Sigmoid colon (tissue), 4 donors: ENCODE data around the gene PREB.

ENCODE experiments used
- CTCF ChIP-seq, 4 experiments: fragments of 450-650 bp in 3 of 4; fragments of 200-600 bp in 1 of 4; IDR thresholded peaks; one replicate each; pipeline ENCODE4 v1.5.1; 2016 to 2019; ENCODE audit warnings: antibody characterized with exemption in 4 of 4, mild to moderate bottlenecking in 3 of 4, moderate library complexity in 2 of 4
- EP300 ChIP-seq, 4 donors: sonication (generic); formaldehyde crosslinking; IDR thresholded peaks; one replicate each; pipeline ENCODE4 v1.6.1; 2017; ENCODE audit warnings: antibody characterized with exemption in 4 of 4
- POLR2A ChIP-seq, 2 donors: fragments of 450-650 bp; IDR thresholded peaks; one replicate each; pipeline ENCODE4 v1.6.1; 2016; ENCODE audit warnings: antibody characterized with exemption in 2 of 2, mild to moderate bottlenecking in 2 of 2, moderate library complexity in 2 of 2
- POLR2AphosphoS5 ChIP-seq, 4 donors: sonication (generic); formaldehyde crosslinking; IDR thresholded peaks; one replicate each; pipeline ENCODE4 v1.6.1; 2017; ENCODE audit warnings: antibody characterized with exemption in 4 of 4

GRCh38 chr2:27145682-27146081, 11.2 kb upstream of the PREB start:
- TF ChIP-seq POLR2A (IDR thresholded peaks at IDR 0.05): no peak
- TF ChIP-seq CTCF (IDR thresholded peaks at IDR 0.05): no peak
- TF ChIP-seq EP300 (IDR thresholded peaks at IDR 0.05): no peak
- no peak for TF ChIP-seq POLR2AphosphoS5 (IDR thresholded peaks at IDR 0.05)
